HG02763 (cell line): ENCODE measurements around the gene MVB12B.
"Not testable (repeated sequence)": the region's sequence is repeated elsewhere in the genome, so short reads cannot be mapped to it uniquely, and the experiment has no call there.

Experiments used
- ATAC-seq: cut with Tn5 transposase; IDR thresholded peaks from one replicate; pipeline ENCODE4 v1.9.1; 2021; ENCODE audit warnings: mild to moderate bottlenecking, moderate library complexity; ENCODE audit not compliant: unreplicated experiment

MVB12B gene

DNA sequence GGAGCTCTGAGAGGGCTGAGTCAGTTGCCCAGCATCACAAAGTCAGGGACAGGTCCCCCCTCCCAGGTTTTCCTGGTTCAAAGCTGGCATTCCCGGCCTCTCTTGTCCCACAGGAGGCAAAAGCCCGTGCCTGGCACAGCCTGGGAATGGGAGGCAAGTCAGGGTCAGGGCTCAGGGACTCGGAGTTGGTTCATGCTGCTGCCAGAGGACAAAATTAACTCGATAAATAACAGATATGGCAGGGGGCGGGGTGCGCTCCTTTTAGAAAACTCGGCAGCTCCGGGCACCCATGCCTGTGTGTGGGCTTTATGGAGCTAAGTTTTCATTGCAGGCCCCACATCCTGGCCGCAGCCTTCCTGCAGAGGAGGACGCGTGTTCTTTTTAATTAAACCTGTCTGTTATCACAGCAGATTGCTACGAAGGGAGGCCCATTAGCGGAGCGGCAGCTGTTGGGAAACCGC, 224.3 kb downstream of the MVB12B start:
- ATAC-seq, result no peak

DNA sequence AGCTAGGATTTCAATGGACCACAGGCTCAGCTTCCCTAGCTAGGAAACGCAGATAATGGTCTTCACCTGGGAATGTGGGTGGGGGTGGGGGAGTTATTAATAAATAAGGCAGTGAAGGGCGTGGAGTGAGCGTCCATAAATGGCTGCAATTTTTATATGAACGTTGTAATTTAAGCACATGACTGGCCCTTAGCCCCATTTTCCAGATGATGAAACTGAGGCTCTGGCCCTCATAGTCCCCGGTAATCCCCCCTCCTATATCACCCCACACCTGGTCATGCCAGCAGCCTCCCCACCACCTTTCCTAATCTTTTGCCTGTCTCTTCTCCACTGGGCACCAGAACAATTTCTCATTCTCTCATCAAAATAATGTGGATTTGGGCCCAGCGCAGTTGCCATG, 225.2 kb downstream of the MVB12B start:
- ATAC-seq, result no peak

DNA sequence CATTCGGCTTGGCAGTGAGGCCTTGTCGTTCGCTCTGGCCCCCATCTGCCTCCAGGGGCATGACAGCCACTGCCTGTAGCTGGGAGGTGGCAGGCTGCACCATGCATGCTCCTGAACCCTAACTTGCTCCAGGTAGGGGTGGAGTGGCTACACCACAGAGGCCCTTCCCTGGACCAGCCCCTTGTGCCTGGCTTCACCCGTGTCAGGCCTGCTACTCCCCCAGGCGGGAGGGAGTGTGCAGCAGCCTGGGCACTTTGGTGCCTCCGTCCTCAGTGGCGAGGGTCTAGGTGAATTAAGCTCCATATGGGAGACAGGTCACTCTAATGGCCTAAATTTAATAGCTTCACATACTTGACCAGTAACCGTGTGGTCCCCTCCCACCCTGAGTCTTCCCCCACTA, 227.7 kb downstream of the MVB12B start:
- ATAC-seq, result no peak

DNA sequence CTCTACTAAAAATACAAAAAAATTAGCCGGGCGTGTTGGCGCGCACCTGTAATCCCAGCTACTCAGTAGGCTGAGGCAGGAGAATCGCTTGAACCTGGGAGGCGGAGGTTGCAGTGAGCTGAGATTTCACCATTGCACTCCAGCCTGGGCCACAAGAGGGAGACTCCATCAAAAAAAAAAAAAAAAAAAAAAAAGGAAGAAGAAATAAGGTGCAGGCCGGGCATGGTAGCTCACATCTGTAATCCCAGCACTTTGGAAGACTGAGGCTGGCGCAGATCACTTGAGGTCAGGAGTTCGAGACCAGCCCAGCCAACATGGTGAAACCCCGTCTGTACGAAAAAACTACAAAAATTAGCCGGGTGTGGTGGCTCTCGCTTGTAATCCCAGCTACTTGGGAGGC, 228.8 kb downstream of the MVB12B start:
- ATAC-seq, result not testable (repeated sequence)
